OCI-LY7 (cell line): Measurements from ENCODE around the gene ICE1. TPM values are rescaled to one million over a fixed set of nuclear protein-coding genes. Genes with fewer than 3 reads are reported as not detected.
A peak's percentile ranks its signal among the peaks of the same experiment; 100 is the strongest.

Experiments used
- BruUV-seq: library from RNA; stranded (reverse); fragments of 400-500 nt; replicated peaks from 2 replicates; lab custom pipeline; 2021; lab: Mats Ljungman, UMichigan
- CTCF ChIA-PET: fragments of 300-600 bp; sonication (Branson Sonifier 250); formaldehyde crosslinking; loops from one replicate; lab custom pipeline; 2022; ENCODE audit warnings: antibody characterized with exemption; ENCODE audit not compliant: unreplicated experiment; lab: Charles Lee
- POLR2A ChIA-PET: fragments of 300-600 bp; sonication (Branson Sonifier 250); formaldehyde crosslinking; loops from one replicate; lab custom pipeline; 2022; ENCODE audit warnings: antibody characterized with exemption; lab: Charles Lee
- DNase-seq: peaks from one replicate; pipeline ENCODE4 v3.0.0-alpha.2; 2015; ENCODE audit warnings: low spot score
- H2AFZ ChIP-seq: fragments of 200-600 bp; sonication (generic), shearing (Covaris generic); 2 replicates; pipeline ENCODE4 v1.6.1; 2014; ENCODE audit warnings: mild to moderate bottlenecking, antibody characterized with exemption, low read length, moderate library complexity
- H3K27ac ChIP-seq: fragments of 200-600 bp; sonication (generic); 2 replicates; pipeline ENCODE4 v1.5.1; 2014; ENCODE audit warnings: mixed run types, low read depth, mild to moderate bottlenecking, moderate library complexity, low read length, inconsistent platforms; ENCODE audit not compliant: poor library complexity, severe bottlenecking
- H3K36me3 ChIP-seq: fragments of 200-600 bp; sonication (generic); 2 replicates; pipeline ENCODE4 v1.6.1; 2014; ENCODE audit warnings: mild to moderate bottlenecking, antibody characterized with exemption, low read length, moderate library complexity, mixed read lengths; ENCODE audit not compliant: insufficient read depth
- H3K4me1 ChIP-seq: fragments of 200-600 bp; sonication (generic); 2 replicates; pipeline ENCODE4 v1.5.1; 2014; ENCODE audit warnings: mild to moderate bottlenecking, low read length; ENCODE audit not compliant: insufficient read depth, poor library complexity, severe bottlenecking
- H3K4me2 ChIP-seq: fragments of 200-600 bp; sonication (generic); 2 replicates; pipeline ENCODE4 v1.6.1; 2014; ENCODE audit warnings: mild to moderate bottlenecking, low read length
- H3K4me3 ChIP-seq: fragments of 200-600 bp; sonication (generic); 2 replicates; pipeline ENCODE4 v1.5.1; 2014; ENCODE audit warnings: mild to moderate bottlenecking, low read depth, low read length; ENCODE audit not compliant: poor library complexity, severe bottlenecking
- H3K79me2 ChIP-seq: fragments of 200-600 bp; sonication (generic); 2 replicates; pipeline ENCODE4 v1.6.1; 2016; ENCODE audit warnings: low read depth, mild to moderate bottlenecking, low read length, moderate library complexity, mixed read lengths; ENCODE audit not compliant: insufficient read depth
- H3K9me2 ChIP-seq: fragments of 200-600 bp; sonication (generic); 2 replicates; pipeline ENCODE4 v1.6.1; 2016; ENCODE audit warnings: mild to moderate bottlenecking, low read length, mixed read lengths; ENCODE audit not compliant: insufficient read depth
- H3K9me3 ChIP-seq: fragments of 200-600 bp; sonication (generic); 2 replicates; pipeline ENCODE4 v1.6.1; 2014; ENCODE audit warnings: mild to moderate bottlenecking, mixed run types, low read length, mixed read lengths
- H4K20me1 ChIP-seq: fragments of 200-600 bp; sonication (generic); 2 replicates; pipeline ENCODE4 v1.6.1; 2014; ENCODE audit warnings: mild to moderate bottlenecking, antibody characterized with exemption, low read length, moderate library complexity, mixed read lengths; ENCODE audit not compliant: insufficient read depth
- EZH2phosphoT487 ChIP-seq: fragments of 200-600 bp; sonication (generic); IDR thresholded peaks from 2 replicates; pipeline ENCODE4 v1.6.1; 2018; ENCODE audit warnings: low read depth, borderline replicate concordance, mild to moderate bottlenecking, mixed run types, antibody characterized with exemption, low read length, moderate library complexity, mixed read lengths
- intact Hi-C: fragments of 100-400 bp; cut with micrococcal nuclease; formaldehyde crosslinking; loops from one replicate; pipeline ENCODE4 v1.10.0; 2022; ENCODE audit not compliant: unreplicated experiment
- total RNA-seq, 2 experiments: library from RNA; depleted of rRNA in 1 of 2; stranded (reverse); fragments of >200 nt in 1 of 2; shearing (Covaris generic) in 1 of 2; gene quantifications; 2 replicates each; pipeline ENCODE4 v1.2.3, GENCODE V29; 2014 to 2022
- TF ChIP-seq, protein P1 (sequence below): fragments of 200-600 bp; sonication (generic); conservative IDR thresholded peaks from 2 replicates; pipeline ENCODE4 v1.5.1; 2014; ENCODE audit warnings: mild to moderate bottlenecking, antibody characterized with exemption, low read length, moderate library complexity, mixed read lengths

The ICE1 gene
- total RNA-seq, 2 experiments from 2014 or later: 25.2 to 28.0 TPM

GRCh38 chr5:5456858-5457257 is 34.4 kb downstream of the ICE1 start:
- TF ChIP-seq, protein P1, sequence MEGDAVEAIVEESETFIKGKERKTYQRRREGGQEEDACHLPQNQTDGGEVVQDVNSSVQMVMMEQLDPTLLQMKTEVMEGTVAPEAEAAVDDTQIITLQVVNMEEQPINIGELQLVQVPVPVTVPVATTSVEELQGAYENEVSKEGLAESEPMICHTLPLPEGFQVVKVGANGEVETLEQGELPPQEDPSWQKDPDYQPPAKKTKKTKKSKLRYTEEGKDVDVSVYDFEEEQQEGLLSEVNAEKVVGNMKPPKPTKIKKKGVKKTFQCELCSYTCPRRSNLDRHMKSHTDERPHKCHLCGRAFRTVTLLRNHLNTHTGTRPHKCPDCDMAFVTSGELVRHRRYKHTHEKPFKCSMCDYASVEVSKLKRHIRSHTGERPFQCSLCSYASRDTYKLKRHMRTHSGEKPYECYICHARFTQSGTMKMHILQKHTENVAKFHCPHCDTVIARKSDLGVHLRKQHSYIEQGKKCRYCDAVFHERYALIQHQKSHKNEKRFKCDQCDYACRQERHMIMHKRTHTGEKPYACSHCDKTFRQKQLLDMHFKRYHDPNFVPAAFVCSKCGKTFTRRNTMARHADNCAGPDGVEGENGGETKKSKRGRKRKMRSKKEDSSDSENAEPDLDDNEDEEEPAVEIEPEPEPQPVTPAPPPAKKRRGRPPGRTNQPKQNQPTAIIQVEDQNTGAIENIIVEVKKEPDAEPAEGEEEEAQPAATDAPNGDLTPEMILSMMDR: no peak
- TF ChIP-seq EZH2phosphoT487: no peak
- ChIA-PET POLR2A (interaction anchor here (1.1 kb wide), 1 partner anchor 9 kb away, joined by 3 read pairs; no protein-coding TSS in a partner anchor), CTCF (no interaction called here)
- no TSS peak for BruUV-seq
- Histone ChIP-seq H3K4me1 (no peaks in the 10 kb centered on the region), H3K36me3 (peaks cover 93% of the 10 kb centered on the region), H3K4me3 (no peak overlapping the region), H3K9me3 (no peaks in the 10 kb centered on the region), H4K20me1 (no peaks in the 10 kb centered on the region), H3K4me2 (no peak overlapping the region), H3K79me2 (no peaks in the 10 kb centered on the region), H3K9me2 (no peaks in the 10 kb centered on the region), H2AFZ (no peak overlapping the region), H3K27ac (no peak overlapping the region)
- intact Hi-C loops: no loop called here
- DNase-seq: no peak

DNA sequence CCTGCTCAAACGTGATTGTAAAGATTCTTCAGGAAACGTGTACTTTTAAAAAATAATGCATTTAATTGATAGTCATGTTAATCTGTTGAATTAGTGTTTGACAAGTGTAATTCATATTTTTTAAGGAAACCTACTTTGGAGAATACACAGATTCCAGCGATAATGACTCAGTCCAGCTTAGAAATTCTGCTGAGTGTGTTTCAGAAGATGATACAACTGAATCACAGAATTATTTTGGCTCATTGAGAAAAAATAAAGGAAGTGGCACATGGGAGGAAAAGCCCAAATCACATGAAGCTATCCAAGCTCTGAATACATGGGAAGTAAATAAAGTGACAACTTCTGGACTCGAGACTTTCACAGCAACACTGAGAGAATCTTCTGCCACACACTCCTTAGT is 37.8 kb downstream of the ICE1 start:
- Histone ChIP-seq H3K4me2 (no peak overlapping the region), H2AFZ (no peak overlapping the region), H3K27ac (no peak overlapping the region), H3K4me1 (no peaks in the 10 kb centered on the region), H3K79me2 (no peaks in the 10 kb centered on the region), H3K9me2 (no peaks in the 10 kb centered on the region), H3K4me3 (no peak overlapping the region), H3K36me3 (peaks cover 98% of the 10 kb centered on the region), H3K9me3 (no peaks in the 10 kb centered on the region), H4K20me1 (no peaks in the 10 kb centered on the region)
- CTCF ChIA-PET: no interaction called here
- DNase-seq: no peak
- intact Hi-C loops: no loop called here
- no TSS peak for BruUV-seq
- no peak for TF ChIP-seq EZH2phosphoT487
- TF ChIP-seq, protein P1: no peak
- POLR2A ChIA-PET: no interaction called here

DNA sequence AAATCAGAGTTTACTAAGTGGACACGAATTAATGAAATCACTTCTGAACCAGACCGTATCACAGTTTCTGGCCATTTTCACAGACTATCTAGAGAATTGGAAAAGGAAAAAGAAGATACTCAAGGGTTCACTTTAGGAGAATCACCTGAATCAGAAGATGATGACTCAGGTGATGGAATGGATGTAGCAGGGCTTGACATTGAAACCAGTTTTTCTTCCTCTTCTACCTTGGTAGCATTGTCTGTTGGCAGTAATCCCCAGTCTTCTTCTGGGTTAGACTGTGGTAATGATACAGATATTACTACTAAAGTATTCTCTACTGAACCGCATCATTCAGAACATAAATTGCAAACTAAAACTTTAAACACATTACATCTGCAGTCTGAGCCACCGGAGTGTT is 38.5 kb downstream of the ICE1 start:
- H3K36me3 ChIP-seq: peaks cover 96% of the 10 kb centered on the region
- no peaks in the 10 kb centered on the region for H4K20me1 ChIP-seq
- H3K9me3 ChIP-seq: no peaks in the 10 kb centered on the region
- ChIA-PET CTCF (no interaction called here), POLR2A (no interaction called here)
- H3K79me2 ChIP-seq: no peaks in the 10 kb centered on the region
- H2AFZ ChIP-seq: no peak overlapping the region
- TF ChIP-seq, protein P1: no peak
- no peak for TF ChIP-seq EZH2phosphoT487
- no peak overlapping the region for H3K4me3 ChIP-seq
- no peak overlapping the region for H3K4me2 ChIP-seq
- intact Hi-C loops: no loop called here
- H3K9me2 ChIP-seq: no peaks in the 10 kb centered on the region
- H3K4me1 ChIP-seq: no peaks in the 10 kb centered on the region
- TSS peak; percentile 24 for BruUV-seq
- no peak overlapping the region for H3K27ac ChIP-seq
- DNase-seq: no peak
